GM06990 (cell line): ENCODE results near the gene ZNF365.
"Not testable (repeated sequence)": the region's sequence is repeated elsewhere in the genome, so short reads cannot be mapped to it uniquely, and the experiment has no call there.

ENCODE experiments used
- DNase-seq: peaks from one replicate; pipeline ENCODE4 v3.0.0-alpha.2; 2011; ENCODE audit not compliant: insufficient read length; ENCODE audit errors: extremely low read depth
- H3K27me3 ChIP-seq: replicated peaks from 2 replicates; pipeline ENCODE4 v1.6.0; 2011; ENCODE audit warnings: low read length; ENCODE audit not compliant: control insufficient read depth, insufficient read depth
- H3K36me3 ChIP-seq: 2 replicates; pipeline ENCODE4 v1.5.1; 2011; ENCODE audit warnings: low read length; ENCODE audit not compliant: control insufficient read depth, insufficient read depth
- H3K4me3 ChIP-seq: replicated peaks from 2 replicates; pipeline ENCODE4 v1.5.1; 2011; ENCODE audit warnings: low read depth, mild to moderate bottlenecking, control low read depth, low read length
- TF ChIP-seq, protein P1 (sequence below): IDR thresholded peaks from 2 replicates; pipeline ENCODE4 v1.5.1; 2011; ENCODE audit warnings: low read length, control low read depth, mild to moderate bottlenecking, inconsistent platforms; ENCODE audit not compliant: insufficient read depth, poor library complexity, severe bottlenecking

The ZNF365 gene

DNA sequence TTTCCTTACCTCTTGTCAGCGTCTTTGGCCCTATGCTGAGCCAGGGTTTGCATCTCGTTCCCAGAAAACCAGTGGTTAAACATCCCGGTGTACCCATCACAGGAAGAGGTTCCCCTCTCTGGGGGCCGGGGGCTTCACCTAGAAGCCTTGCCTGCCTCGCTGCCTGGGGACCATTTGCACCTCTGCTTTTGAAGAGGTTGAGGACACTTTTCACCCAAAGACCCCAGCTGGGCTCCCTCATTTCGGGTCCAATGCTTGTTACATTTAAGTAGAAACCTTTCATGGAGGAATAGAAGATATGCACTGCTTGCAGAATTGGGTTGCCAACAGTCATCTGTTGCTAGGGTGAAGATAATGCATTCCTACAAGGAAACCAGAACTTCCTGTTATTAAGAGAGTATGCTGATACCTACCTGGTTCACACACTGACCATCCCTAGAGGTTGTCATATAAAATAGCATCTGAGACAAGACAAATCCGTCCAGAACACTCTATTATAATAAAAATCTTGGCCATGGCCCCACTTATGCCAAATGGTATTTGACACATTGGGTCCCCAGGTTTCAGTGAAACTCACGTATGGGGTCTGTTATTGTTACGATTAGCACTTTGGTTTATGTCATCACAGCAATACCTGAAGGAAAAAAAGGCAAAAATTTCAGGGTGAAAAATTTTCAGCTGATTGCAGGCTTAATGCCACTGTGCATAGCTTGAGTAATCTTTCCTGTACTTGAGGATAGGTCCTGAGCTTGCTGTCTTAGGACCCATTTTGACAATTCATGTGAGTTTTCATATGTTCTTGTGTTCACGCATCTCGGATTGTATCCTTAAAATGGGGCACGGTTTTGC, 917 bp downstream of the ZNF365 start:
- no peaks in the 10 kb centered on the region for H3K36me3 ChIP-seq
- TF ChIP-seq, protein P1, sequence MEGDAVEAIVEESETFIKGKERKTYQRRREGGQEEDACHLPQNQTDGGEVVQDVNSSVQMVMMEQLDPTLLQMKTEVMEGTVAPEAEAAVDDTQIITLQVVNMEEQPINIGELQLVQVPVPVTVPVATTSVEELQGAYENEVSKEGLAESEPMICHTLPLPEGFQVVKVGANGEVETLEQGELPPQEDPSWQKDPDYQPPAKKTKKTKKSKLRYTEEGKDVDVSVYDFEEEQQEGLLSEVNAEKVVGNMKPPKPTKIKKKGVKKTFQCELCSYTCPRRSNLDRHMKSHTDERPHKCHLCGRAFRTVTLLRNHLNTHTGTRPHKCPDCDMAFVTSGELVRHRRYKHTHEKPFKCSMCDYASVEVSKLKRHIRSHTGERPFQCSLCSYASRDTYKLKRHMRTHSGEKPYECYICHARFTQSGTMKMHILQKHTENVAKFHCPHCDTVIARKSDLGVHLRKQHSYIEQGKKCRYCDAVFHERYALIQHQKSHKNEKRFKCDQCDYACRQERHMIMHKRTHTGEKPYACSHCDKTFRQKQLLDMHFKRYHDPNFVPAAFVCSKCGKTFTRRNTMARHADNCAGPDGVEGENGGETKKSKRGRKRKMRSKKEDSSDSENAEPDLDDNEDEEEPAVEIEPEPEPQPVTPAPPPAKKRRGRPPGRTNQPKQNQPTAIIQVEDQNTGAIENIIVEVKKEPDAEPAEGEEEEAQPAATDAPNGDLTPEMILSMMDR = no peak
- no peak for DNase-seq
- peaks cover 3% of the 10 kb centered on the region; the same call in 1 of the 2 replicates for H3K27me3 ChIP-seq
- no peak overlapping the region for H3K4me3 ChIP-seq

DNA sequence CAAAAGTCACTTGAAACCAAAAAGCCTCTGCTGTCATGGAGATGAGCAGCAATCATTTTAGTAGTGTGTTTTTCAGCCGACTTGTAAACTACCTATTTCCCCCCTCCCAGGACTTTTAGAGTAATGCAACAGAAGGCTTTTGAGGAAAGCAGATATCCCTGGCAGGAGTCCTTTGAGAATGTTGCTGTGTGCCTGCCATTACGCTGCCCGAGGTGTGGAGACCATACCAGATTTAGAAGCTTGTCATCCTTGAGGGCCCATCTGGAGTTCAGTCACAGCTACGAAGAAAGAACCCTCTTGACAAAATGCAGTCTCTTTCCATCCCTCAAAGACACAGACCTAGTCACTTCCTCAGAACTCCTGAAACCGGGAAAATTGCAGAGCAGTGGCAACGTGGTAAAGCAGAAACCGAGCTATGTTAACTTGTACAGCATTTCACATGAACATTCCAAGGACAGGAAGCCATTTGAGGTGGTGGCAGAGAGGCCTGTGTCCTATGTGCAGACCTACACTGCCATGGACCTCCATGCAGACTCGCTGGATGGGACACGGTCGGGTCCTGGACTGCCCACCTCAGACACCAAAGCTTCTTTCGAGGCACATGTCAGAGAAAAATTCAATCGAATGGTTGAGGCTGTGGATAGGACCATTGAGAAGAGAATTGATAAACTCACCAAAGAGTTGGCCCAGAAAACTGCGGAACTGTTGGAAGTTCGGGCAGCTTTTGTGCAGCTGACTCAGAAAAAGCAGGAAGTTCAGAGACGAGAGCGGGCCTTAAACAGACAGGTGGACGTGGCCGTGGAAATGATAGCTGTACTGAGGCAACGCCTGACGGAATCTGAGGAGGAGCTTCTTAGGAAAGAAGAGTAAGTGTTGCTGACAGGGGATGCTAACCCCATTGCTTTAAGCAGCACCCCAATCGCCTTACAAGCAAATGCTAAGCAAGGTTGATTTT, 2.2 kb downstream of the ZNF365 start:
- no peak for DNase-seq
- Histone ChIP-seq H3K36me3 (no peaks in the 10 kb centered on the region), H3K4me3 (no peak overlapping the region), H3K27me3 (peaks cover 3% of the 10 kb centered on the region; the same call in 1 of the 2 replicates)
- TF ChIP-seq, protein P1 = no peak

DNA sequence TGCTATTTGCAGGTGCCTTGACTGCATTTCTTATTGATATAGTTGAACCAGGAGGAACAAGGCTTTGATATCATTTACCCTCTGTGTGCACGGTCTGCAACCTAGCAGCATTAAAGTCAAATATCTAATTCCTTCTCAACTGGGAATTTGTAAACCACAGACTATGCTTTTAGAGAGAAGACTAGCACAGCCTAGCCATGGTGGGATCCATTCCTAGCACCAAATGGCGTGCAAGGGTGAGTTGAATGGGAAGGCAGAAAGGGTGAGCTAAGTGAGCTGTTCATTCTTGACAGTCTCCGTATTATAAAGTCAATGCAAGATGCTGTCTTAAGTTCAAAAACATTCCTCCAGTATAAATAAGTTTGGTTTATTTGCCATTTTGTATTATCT, 2.9 kb downstream of the ZNF365 start:
- Histone ChIP-seq H3K27me3 (peaks cover 3% of the 10 kb centered on the region; the same call in 1 of the 2 replicates), H3K36me3 (no peaks in the 10 kb centered on the region), H3K4me3 (no peak overlapping the region)
- DNase-seq = no peak
- TF ChIP-seq, protein P1 = no peak

DNA sequence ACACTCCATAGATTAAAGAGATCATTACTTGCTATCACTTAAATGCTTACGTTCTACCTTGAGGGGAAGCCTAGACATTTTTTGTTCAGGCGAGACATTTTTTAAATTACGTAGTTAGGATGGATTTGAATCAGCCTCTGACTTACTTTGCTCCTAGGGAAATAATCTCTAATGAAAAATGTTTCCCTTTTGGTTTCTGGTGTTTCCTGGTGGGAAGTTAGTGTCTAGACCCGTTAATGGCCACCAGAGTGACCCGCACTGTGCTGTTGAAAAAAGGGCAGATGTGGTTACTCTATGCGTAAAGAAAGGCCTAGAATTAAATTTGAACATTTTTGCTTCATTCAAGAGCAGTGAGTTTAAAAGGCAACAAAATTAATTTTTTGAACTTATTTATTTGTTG, 3.8 kb downstream of the ZNF365 start:
- no peak for DNase-seq
- Histone ChIP-seq H3K27me3 (peaks cover 3% of the 10 kb centered on the region; the same call in 1 of the 2 replicates), H3K4me3 (no peak overlapping the region), H3K36me3 (no peaks in the 10 kb centered on the region)
- TF ChIP-seq, protein P1 = no peak

DNA sequence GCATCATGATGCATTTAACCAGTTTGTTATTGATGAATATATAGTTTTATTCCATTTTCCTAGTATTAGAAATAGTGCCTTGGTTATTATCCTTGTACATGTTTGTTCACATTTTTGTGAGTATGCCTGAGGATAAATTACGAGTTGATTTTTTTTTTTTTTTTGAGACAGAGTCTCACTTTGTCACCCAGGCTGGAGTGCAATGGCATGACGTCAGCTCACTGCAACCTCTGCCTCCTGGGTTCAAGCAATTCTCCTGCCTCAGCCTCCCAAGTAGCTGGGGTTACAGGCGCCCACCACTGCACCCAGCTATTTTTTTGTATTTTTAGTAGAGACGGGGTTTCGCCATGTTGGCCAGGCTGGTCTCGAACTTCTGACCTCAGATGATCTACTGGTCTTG, 4.7 kb downstream of the ZNF365 start:
- H3K27me3 ChIP-seq, H3K36me3 ChIP-seq, H3K4me3 ChIP-seq, DNase-seq: not testable (repeated sequence)

DNA sequence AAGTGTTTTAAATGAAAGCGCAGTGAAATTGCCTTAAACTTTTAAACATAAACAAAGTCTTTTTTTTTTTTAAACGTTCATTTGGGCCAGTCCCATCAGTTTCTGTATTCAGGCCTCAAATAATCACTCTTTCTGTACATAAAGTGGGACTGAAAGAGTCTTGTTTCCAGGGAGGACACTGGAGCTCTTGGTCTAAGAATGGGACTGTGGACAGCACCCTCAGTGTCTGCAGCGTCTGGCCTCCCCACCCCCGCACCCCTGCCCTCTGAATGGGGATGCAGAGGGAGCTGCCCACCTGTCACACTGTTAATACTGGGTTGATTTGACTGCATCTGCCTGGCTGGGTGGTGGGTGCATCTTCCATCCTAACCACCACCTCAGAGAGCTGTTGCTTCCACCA, 5.2 kb downstream of the ZNF365 start:
- H3K4me3 ChIP-seq = no peak overlapping the region
- H3K27me3 ChIP-seq = peaks cover 3% of the 10 kb centered on the region; the same call in 1 of the 2 replicates
- H3K36me3 ChIP-seq = no peaks in the 10 kb centered on the region
- TF ChIP-seq, protein P1 = no peak
- no peak for DNase-seq
